GM12878 (cell line): Measurements from ENCODE around the gene WBP11.
"Not testable (repeated sequence)": the region's sequence is repeated elsewhere in the genome, so short reads cannot be mapped to it uniquely, and the experiment has no call there.

Source experiments
- CHD4 ChIP-seq: fragments of 200-600 bp; sonication (generic); IDR thresholded peaks from 2 replicates; pipeline ENCODE4 v1.6.1; 2016; ENCODE audit warnings: mild to moderate bottlenecking
- CTCF ChIP-seq, 3 experiments: IDR thresholded peaks in 2 of 3; conservative IDR thresholded peaks in 1 of 3; 2 replicates each; pipeline ENCODE4 v1.5.1; 2011; ENCODE audit warnings: low read depth in 3 of 3, low read length in 3 of 3, mild to moderate bottlenecking in 3 of 3, control low read depth in 2 of 3, moderate library complexity in 2 of 3, inconsistent platforms in 1 of 3, mixed read lengths in 1 of 3; ENCODE audit not compliant: control insufficient read depth in 2 of 3, insufficient read depth in 1 of 3; ENCODE audit errors: extremely low read depth in 1 of 3
- ETV6 ChIP-seq, 2 experiments: fragments of 450-650 bp in 1 of 2; IDR thresholded peaks in 1 of 2; conservative IDR thresholded peaks in 1 of 2; 2 replicates each; pipeline ENCODE4 v1.6.1; 2014; ENCODE audit warnings: antibody characterized with exemption in 1 of 2, borderline replicate concordance in 1 of 2, low read depth in 1 of 2, mild to moderate bottlenecking in 1 of 2, moderate library complexity in 1 of 2
- EZH2 ChIP-seq: IDR thresholded peaks from 2 replicates; pipeline ENCODE4 v1.6.1; 2012; ENCODE audit warnings: low read depth, mild to moderate bottlenecking, control low read depth, inconsistent platforms, low read length, borderline replicate concordance; ENCODE audit not compliant: control insufficient read depth
- MXI1 ChIP-seq: fragments of 150-350 bp; IDR thresholded peaks from 2 replicates; pipeline ENCODE4 v1.6.1; 2011; ENCODE audit warnings: low read depth, mild to moderate bottlenecking, inconsistent platforms, low read length, improper control_type of control experiment
- POLR2A ChIP-seq: IDR thresholded peaks from 2 replicates; pipeline ENCODE4 v1.6.1; 2011; ENCODE audit warnings: low read depth, mild to moderate bottlenecking, low read length
- RBBP5 ChIP-seq: fragments of 200-600 bp; sonication (generic); conservative IDR thresholded peaks from 2 replicates; pipeline ENCODE4 v1.6.1; 2016
- SREBF2 ChIP-seq: IDR thresholded peaks from 2 replicates; pipeline ENCODE4 v1.6.1; 2012; ENCODE audit warnings: mild to moderate bottlenecking, low read length
- TCF7 ChIP-seq: IDR thresholded peaks from 2 replicates; pipeline ENCODE4 v1.6.1; 2014; ENCODE audit warnings: antibody characterized with exemption, borderline replicate concordance
- ZBTB33 ChIP-seq: fragments of 450-650 bp; IDR thresholded peaks from 2 replicates; pipeline ENCODE4 v1.6.1; 2017; ENCODE audit warnings: mild to moderate bottlenecking
- TF ChIP-seq, protein P1 (sequence below): fragments of 450-650 bp; formaldehyde crosslinking; IDR thresholded peaks from 2 replicates; pipeline ENCODE4 v1.4.0; 2020; ENCODE audit warnings: mild to moderate bottlenecking, moderate library complexity
- TF ChIP-seq, protein P2 (sequence below): IDR thresholded peaks from 2 replicates; pipeline ENCODE4 v1.6.1; 2012; ENCODE audit warnings: low read depth, low read length, improper control_type of control experiment

- TF ChIP-seq CTCF (IDR thresholded peaks at IDR 0.05 in 2 of 3, conservative IDR thresholded peaks at IDR 0.05 in 1 of 3; ENCODE audit: control insufficient read depth in 2 of 3, extremely low read depth in 1 of 3, insufficient read depth in 1 of 3, low read depth in 3 of 3, low read length in 3 of 3); ETV6 (conservative IDR thresholded peaks at IDR 0.05 in 1 of 2, IDR thresholded peaks at IDR 0.05 in 1 of 2; ENCODE audit: borderline replicate concordance in 1 of 2, low read depth in 1 of 2); RBBP5; TCF7; ZBTB33; POLR2A; MXI1; CHD4; EZH2; SREBF2: not testable (repeated sequence)
- TF ChIP-seq, protein P1, sequence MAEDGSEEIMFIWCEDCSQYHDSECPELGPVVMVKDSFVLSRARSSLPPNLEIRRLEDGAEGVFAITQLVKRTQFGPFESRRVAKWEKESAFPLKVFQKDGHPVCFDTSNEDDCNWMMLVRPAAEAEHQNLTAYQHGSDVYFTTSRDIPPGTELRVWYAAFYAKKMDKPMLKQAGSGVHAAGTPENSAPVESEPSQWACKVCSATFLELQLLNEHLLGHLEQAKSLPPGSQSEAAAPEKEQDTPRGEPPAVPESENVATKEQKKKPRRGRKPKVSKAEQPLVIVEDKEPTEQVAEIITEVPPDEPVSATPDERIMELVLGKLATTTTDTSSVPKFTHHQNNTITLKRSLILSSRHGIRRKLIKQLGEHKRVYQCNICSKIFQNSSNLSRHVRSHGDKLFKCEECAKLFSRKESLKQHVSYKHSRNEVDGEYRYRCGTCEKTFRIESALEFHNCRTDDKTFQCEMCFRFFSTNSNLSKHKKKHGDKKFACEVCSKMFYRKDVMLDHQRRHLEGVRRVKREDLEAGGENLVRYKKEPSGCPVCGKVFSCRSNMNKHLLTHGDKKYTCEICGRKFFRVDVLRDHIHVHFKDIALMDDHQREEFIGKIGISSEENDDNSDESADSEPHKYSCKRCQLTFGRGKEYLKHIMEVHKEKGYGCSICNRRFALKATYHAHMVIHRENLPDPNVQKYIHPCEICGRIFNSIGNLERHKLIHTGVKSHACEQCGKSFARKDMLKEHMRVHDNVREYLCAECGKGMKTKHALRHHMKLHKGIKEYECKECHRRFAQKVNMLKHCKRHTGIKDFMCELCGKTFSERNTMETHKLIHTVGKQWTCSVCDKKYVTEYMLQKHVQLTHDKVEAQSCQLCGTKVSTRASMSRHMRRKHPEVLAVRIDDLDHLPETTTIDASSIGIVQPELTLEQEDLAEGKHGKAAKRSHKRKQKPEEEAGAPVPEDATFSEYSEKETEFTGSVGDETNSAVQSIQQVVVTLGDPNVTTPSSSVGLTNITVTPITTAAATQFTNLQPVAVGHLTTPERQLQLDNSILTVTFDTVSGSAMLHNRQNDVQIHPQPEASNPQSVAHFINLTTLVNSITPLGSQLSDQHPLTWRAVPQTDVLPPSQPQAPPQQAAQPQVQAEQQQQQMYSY (CRISPR knock-in tag) = not testable (repeated sequence)
- TF ChIP-seq, protein P2, sequence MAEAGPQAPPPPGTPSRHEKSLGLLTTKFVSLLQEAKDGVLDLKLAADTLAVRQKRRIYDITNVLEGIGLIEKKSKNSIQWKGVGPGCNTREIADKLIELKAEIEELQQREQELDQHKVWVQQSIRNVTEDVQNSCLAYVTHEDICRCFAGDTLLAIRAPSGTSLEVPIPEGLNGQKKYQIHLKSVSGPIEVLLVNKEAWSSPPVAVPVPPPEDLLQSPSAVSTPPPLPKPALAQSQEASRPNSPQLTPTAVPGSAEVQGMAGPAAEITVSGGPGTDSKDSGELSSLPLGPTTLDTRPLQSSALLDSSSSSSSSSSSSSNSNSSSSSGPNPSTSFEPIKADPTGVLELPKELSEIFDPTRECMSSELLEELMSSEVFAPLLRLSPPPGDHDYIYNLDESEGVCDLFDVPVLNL = not testable (repeated sequence)
These were observed 37.3 kb downstream of the WBP11 start for GRCh38 chr12:14766020-14766419.
